ENCODE results near the gene ST3GAL6. TPM values are rescaled to one million over a fixed set of nuclear protein-coding genes. Genes with fewer than 3 reads are reported as not detected.

ST3GAL6 gene
- total and polyA plus RNA-seq, 10 of the 15 experiments (the other 5 are each of a cell fraction or from before 2014, with no cell fraction given): 19.5 to 41.2 (median 37.4) TPM

GRCh38 chr3:98746882-98747281, 16.3 kb upstream of the ST3GAL6 start:
- H2AFZ ChIP-seq (ENCODE audit: control insufficient read depth, low read depth, low read length): no peak overlapping the region
- POLR2A ChIA-PET: interaction anchor here (0.7 to 4.7 kb wide), 4 partner anchors 12 to 134 kb away, joined by 3 to 49 read pairs (median 14); partner anchors contain the start of gene ST3GAL6
- intact Hi-C loops (cut with micrococcal nuclease; ENCODE audit: unreplicated experiment) (no loop called here), in situ Hi-C loops (cut with MboI) (no loop called here)
- peaks cover 12% of the 10 kb centered on the region for H3K4me1 ChIP-seq (ENCODE audit: control insufficient read depth, insufficient read depth, low read length)
- no peaks in the 10 kb centered on the region for H3K27me3 ChIP-seq (replicated peaks in 1 of 2; ENCODE audit: control insufficient read depth in 2 of 2, insufficient read depth in 2 of 2, low read length in 1 of 2)
- ATAC-seq: no peak
- no peaks in the 10 kb centered on the region for H4K20me1 ChIP-seq (ENCODE audit: control insufficient read depth, insufficient read depth)
- TF ChIP-seq USF1 (IDR thresholded peaks at IDR 0.05; ENCODE audit: borderline replicate concordance, extremely low read length, insufficient read depth, low read depth, low read length) (no peak), MLLT1 (IDR thresholded peaks at IDR 0.05) (peak; percentile 29; the same call in 1 of the 2 replicates), FOS (IDR thresholded peaks at IDR 0.05; ENCODE audit: borderline replicate concordance, extremely low read depth, insufficient read length) (no peak)
- 71% methylated on average over 4 of the region's 4 CpGs for WGBS (ENCODE audit: insufficient coverage, insufficient replicate concordance, low lambda C conversion rate, missing lambda C conversion rate)
- BruUV-seq (replicated peaks): no TSS peak
- H3K9me3 ChIP-seq (replicated peaks; ENCODE audit: control insufficient read depth, insufficient read depth, low read length): no peaks in the 10 kb centered on the region; the same call in 1 of the 3 replicates
- H3K4me3 ChIP-seq: no peak overlapping the region
- no peak overlapping the region for H3K4me2 ChIP-seq (ENCODE audit: control insufficient read depth, insufficient read depth)
- FAIRE-seq: peak; percentile 52
- SMC1A ChIA-PET (ENCODE audit: uncharacterized antibody, unreplicated experiment): interaction anchor here (1.6 to 5.2 kb wide), 9 partner anchors 7 to 210 kb away, joined by 4 to 82 read pairs (median 9); partner anchors contain the start of gene ST3GAL6
- H3K27ac ChIP-seq (ENCODE audit: control insufficient read depth, insufficient read depth): no peak overlapping the region
- no peak for DNase-seq (ENCODE audit: low read depth, low spot score)
- H3K79me2 ChIP-seq (ENCODE audit: control insufficient read depth, insufficient read depth, low read length): peaks cover 32% of the 10 kb centered on the region
- CTCF ChIA-PET: interaction anchor here (1.1 to 1.9 kb wide), 5 partner anchors 15 to 145 kb away, joined by 3 to 7 read pairs (median 5); no protein-coding TSS in a partner anchor
- RAD21 ChIA-PET (ENCODE audit: unreplicated experiment): interaction anchor here (1.3 to 4.2 kb wide), 5 partner anchors 12 to 146 kb away, joined by 3 to 36 read pairs (median 6); no protein-coding TSS in a partner anchor
- H3K36me3 ChIP-seq (ENCODE audit: control insufficient read depth in 2 of 2, insufficient read depth in 2 of 2, low read length in 1 of 2): no peaks in the 10 kb centered on the region
- H3K9ac ChIP-seq (ENCODE audit: control insufficient read depth, insufficient read depth, low read length): no peak overlapping the region
